Uterus (tissue), 2 donors: Measurements from ENCODE around the gene OBSCN.

Experiments
- POLR2A ChIP-seq, 2 donors: fragments of 450-650 bp; IDR thresholded peaks; one replicate each; pipeline ENCODE4 v1.6.1; 2016; ENCODE audit warnings: antibody characterized with exemption in 2 of 2, mild to moderate bottlenecking in 1 of 2, moderate library complexity in 1 of 2
- TF ChIP-seq, protein P1 (sequence below), 4 experiments: fragments of 200-600 bp in 2 of 4; fragments of 450-650 bp in 2 of 4; sonication (generic) in 2 of 4; IDR thresholded peaks; one replicate each; pipeline ENCODE4 v1.5.1; 2016 to 2019; ENCODE audit warnings: antibody characterized with exemption in 4 of 4, mild to moderate bottlenecking in 2 of 4, moderate library complexity in 1 of 4

GRCh38 chr1:228408041-228408868 lies 200.4 kb downstream of the OBSCN start:
- TF ChIP-seq, protein P1, sequence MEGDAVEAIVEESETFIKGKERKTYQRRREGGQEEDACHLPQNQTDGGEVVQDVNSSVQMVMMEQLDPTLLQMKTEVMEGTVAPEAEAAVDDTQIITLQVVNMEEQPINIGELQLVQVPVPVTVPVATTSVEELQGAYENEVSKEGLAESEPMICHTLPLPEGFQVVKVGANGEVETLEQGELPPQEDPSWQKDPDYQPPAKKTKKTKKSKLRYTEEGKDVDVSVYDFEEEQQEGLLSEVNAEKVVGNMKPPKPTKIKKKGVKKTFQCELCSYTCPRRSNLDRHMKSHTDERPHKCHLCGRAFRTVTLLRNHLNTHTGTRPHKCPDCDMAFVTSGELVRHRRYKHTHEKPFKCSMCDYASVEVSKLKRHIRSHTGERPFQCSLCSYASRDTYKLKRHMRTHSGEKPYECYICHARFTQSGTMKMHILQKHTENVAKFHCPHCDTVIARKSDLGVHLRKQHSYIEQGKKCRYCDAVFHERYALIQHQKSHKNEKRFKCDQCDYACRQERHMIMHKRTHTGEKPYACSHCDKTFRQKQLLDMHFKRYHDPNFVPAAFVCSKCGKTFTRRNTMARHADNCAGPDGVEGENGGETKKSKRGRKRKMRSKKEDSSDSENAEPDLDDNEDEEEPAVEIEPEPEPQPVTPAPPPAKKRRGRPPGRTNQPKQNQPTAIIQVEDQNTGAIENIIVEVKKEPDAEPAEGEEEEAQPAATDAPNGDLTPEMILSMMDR (IDR thresholded peaks at IDR 0.05), result no peak
- no peak for TF ChIP-seq POLR2A (IDR thresholded peaks at IDR 0.05)
